Measurements from ENCODE around the gene CLIC3.

GRCh38 chr9:137032858-137033257 is 36.5 kb upstream of the CLIC3 start:
- TF ChIP-seq POLR2A (IDR thresholded peaks at IDR 0.05; ENCODE audit: low read length) (no peak), NR3C1 (IDR thresholded peaks at IDR 0.05) (no peak), MYC (IDR thresholded peaks at IDR 0.05; ENCODE audit: borderline replicate concordance, low read length) (no peak), EHMT2 (IDR thresholded peaks at IDR 0.05; ENCODE audit: low read depth) (no peak), CTCF (IDR thresholded peaks at IDR 0.05) (no peak), TFCP2L1 (CRISPR knock-in tag; IDR thresholded peaks at IDR 0.05) (no peak), ZC3H11A (IDR thresholded peaks at IDR 0.05) (no peak), CHD2 (IDR thresholded peaks at IDR 0.05; ENCODE audit: low read length, partially characterized antibody) (no peak), REST (IDR thresholded peaks at IDR 0.05) (no peak), BHLHE40 (IDR thresholded peaks at IDR 0.05; ENCODE audit: low read depth, low read length) (no peak), CEBPB (IDR thresholded peaks at IDR 0.05) (no peak), ELK1 (IDR thresholded peaks at IDR 0.05; ENCODE audit: low read depth, low read length) (no peak)
